Epithelial cell of esophagus (primary cell): ENCODE results near the gene TNRC18.
"Not testable (repeated sequence)": the region's sequence is repeated elsewhere in the genome, so short reads cannot be mapped to it uniquely, and the experiment has no call there.

Source experiments
- DNase-seq: peaks from one replicate; pipeline ENCODE4 v3.0.0; 2010; ENCODE audit warnings: low read depth
- H3K4me3 ChIP-seq: 2 replicates; pipeline ENCODE4 v1.5.1; 2011; ENCODE audit warnings: mild to moderate bottlenecking, low read length, control low read depth
- CTCF ChIP-seq: IDR thresholded peaks from 2 replicates; pipeline ENCODE4 v1.5.1; 2011; ENCODE audit warnings: low read depth, mild to moderate bottlenecking, low read length, control low read depth, inconsistent platforms; ENCODE audit not compliant: insufficient read depth; ENCODE audit errors: missing control alignments

TNRC18 gene

GRCh38 chr7:5423306-5423975 is at the start of gene TNRC18:
TSS of gene TNRC18 (minus strand) at chr7:5423834. CDS start at chr7:5421246, 2,588 bp downstream.
- DNase-seq, result no peak
- H3K4me3 ChIP-seq, result peak within 1 kb of the TSS; percentile 82
- no peak for TF ChIP-seq CTCF

- no peak for DNase-seq
- no peak overlapping the region for H3K4me3 ChIP-seq
- no peak for TF ChIP-seq CTCF
These were observed 49.0 kb upstream of the TNRC18 start for GRCh38 chr7:5472432-5473315.

- not testable (repeated sequence) for H3K4me3 ChIP-seq, DNase-seq
These were observed 48.0 kb upstream of the TNRC18 start for GRCh38 chr7:5471623-5472022.

- no peak for DNase-seq
- H3K4me3 ChIP-seq, result no peak overlapping the region
- TF ChIP-seq CTCF, result no peak
These were observed 47.2 kb upstream of the TNRC18 start for GRCh38 chr7:5470816-5471215.

- no peak overlapping the region for H3K4me3 ChIP-seq
- TF ChIP-seq CTCF, result no peak
These were observed 46.5 kb upstream of the TNRC18 start for GRCh38 chr7:5470167-5470532.

GRCh38 chr7:5469375-5470166 is 45.9 kb upstream of the TNRC18 start:
- DNase-seq, result no peak
- TF ChIP-seq CTCF, result no peak

More at GRCh38 chr7:5470167-5470532, 46.5 kb upstream of the TNRC18 start:
- no peak for DNase-seq

GRCh38 chr7:5467645-5468044 is 44.0 kb upstream of the TNRC18 start:
- H3K4me3 ChIP-seq, result no peak overlapping the region
- DNase-seq, result no peak
- TF ChIP-seq CTCF, result no peak

More at GRCh38 chr7:5469375-5470166, 45.9 kb upstream of the TNRC18 start:
- no peak overlapping the region for H3K4me3 ChIP-seq
